IPS-15b (cell line): ENCODE data around the gene HEPH.
"Not testable (repeated sequence)": the region's sequence is repeated elsewhere in the genome, so short reads cannot be mapped to it uniquely, and the experiment has no call there.

Experiments used
- H3K27me3 ChIP-seq: one replicate; pipeline ENCODE4 v1.6.1; 2013; ENCODE audit warnings: low read length; ENCODE audit not compliant: control insufficient read depth, insufficient read depth
- H3K36me3 ChIP-seq: one replicate; pipeline ENCODE4 v1.6.1; 2013; ENCODE audit warnings: low read length; ENCODE audit not compliant: control insufficient read depth, insufficient read depth
- H3K4me1 ChIP-seq: one replicate; pipeline ENCODE4 v1.6.1; 2013; ENCODE audit warnings: mild to moderate bottlenecking, low read length; ENCODE audit not compliant: control insufficient read depth, insufficient read depth
- H3K4me3 ChIP-seq: one replicate; pipeline ENCODE4 v1.5.1; 2013; ENCODE audit warnings: low read depth, low read length
- H3K9ac ChIP-seq: one replicate; pipeline ENCODE4 v1.6.1; 2013; ENCODE audit warnings: low read depth, mild to moderate bottlenecking, low read length
- H3K9me3 ChIP-seq: one replicate; pipeline ENCODE4 v1.6.1; 2013; ENCODE audit warnings: mild to moderate bottlenecking, low read length; ENCODE audit not compliant: control insufficient read depth, insufficient read depth

The HEPH gene

GRCh38 chrX:66232296-66232695, 68.2 kb downstream of the HEPH start:
- no peaks in the 10 kb centered on the region for H3K36me3 ChIP-seq
- H3K9ac ChIP-seq = no peak overlapping the region
- no peak overlapping the region for H3K4me3 ChIP-seq
- H3K4me1 ChIP-seq = no peaks in the 10 kb centered on the region
- H3K9me3 ChIP-seq = no peaks in the 10 kb centered on the region
- no peaks in the 10 kb centered on the region for H3K27me3 ChIP-seq

- H3K9me3 ChIP-seq = no peaks in the 10 kb centered on the region
- no peak overlapping the region for H3K9ac ChIP-seq
- H3K4me3 ChIP-seq = no peak overlapping the region
- no peaks in the 10 kb centered on the region for H3K4me1 ChIP-seq
- no peaks in the 10 kb centered on the region for H3K27me3 ChIP-seq
- no peaks in the 10 kb centered on the region for H3K36me3 ChIP-seq
Measured at GRCh38 chrX:66233209-66233608, 69.2 kb downstream of the HEPH start.

- H3K4me3 ChIP-seq, H3K9me3 ChIP-seq, H3K4me1 ChIP-seq, H3K27me3 ChIP-seq, H3K9ac ChIP-seq, H3K36me3 ChIP-seq: not testable (repeated sequence)
Measured at GRCh38 chrX:66233904-66234303, 69.9 kb downstream of the HEPH start.

GRCh38 chrX:66255359-66255967, 91.4 kb downstream of the HEPH start:
- Histone ChIP-seq H3K4me3 (no peak overlapping the region), H3K4me1 (no peaks in the 10 kb centered on the region), H3K9ac (no peak overlapping the region), H3K36me3 (no peaks in the 10 kb centered on the region), H3K9me3 (no peaks in the 10 kb centered on the region), H3K27me3 (no peaks in the 10 kb centered on the region)

GRCh38 chrX:66262807-66263206, 98.8 kb downstream of the HEPH start:
- Histone ChIP-seq H3K36me3 (peaks cover 2% of the 10 kb centered on the region), H3K9ac (no peak overlapping the region), H3K9me3 (no peaks in the 10 kb centered on the region), H3K27me3 (no peaks in the 10 kb centered on the region), H3K4me1 (no peaks in the 10 kb centered on the region), H3K4me3 (no peak overlapping the region)
